IMR-90 (cell line): ENCODE data around the gene C14orf180.
"Not testable (repeated sequence)": the region's sequence is repeated elsewhere in the genome, so short reads cannot be mapped to it uniquely, and the experiment has no call there.

Source experiments
- CEBPB ChIP-seq: IDR thresholded peaks from 2 replicates; pipeline ENCODE4 v1.6.1; 2012; ENCODE audit warnings: low read depth, low read length, improper control_type of control experiment
- CHD1 ChIP-seq: IDR thresholded peaks from 2 replicates; pipeline ENCODE4 v1.6.1; 2012; ENCODE audit warnings: low read depth, low read length, improper control_type of control experiment
- CTCF ChIP-seq: conservative IDR thresholded peaks from 2 replicates; pipeline ENCODE4 v1.5.1; 2012; ENCODE audit warnings: mild to moderate bottlenecking, low read depth, low read length, improper control_type of control experiment
- FOS ChIP-seq: fragments of 150-350 bp; IDR thresholded peaks from 2 replicates; pipeline ENCODE4 v1.6.1; 2016; ENCODE audit warnings: low read depth, low read length
- MAFK ChIP-seq: IDR thresholded peaks from 2 replicates; pipeline ENCODE4 v1.6.1; 2012; ENCODE audit warnings: low read depth, low read length, improper control_type of control experiment
- MAZ ChIP-seq: IDR thresholded peaks from 2 replicates; pipeline ENCODE4 v1.6.1; 2012; ENCODE audit warnings: low read depth, mild to moderate bottlenecking, low read length, improper control_type of control experiment, moderate library complexity, borderline replicate concordance
- MXI1 ChIP-seq: IDR thresholded peaks from 2 replicates; pipeline ENCODE4 v1.6.1; 2012; ENCODE audit warnings: low read depth, mild to moderate bottlenecking, low read length, moderate library complexity, borderline replicate concordance
- NFE2L2 ChIP-seq: fragments of 150-350 bp; IDR thresholded peaks from 2 replicates; pipeline ENCODE4 v1.6.1; 2016; ENCODE audit warnings: low read depth, mild to moderate bottlenecking, low read length
- POLR2A ChIP-seq: IDR thresholded peaks from 2 replicates; pipeline ENCODE4 v1.6.1; 2012; ENCODE audit warnings: mild to moderate bottlenecking, low read depth, low read length
- RAD21 ChIP-seq: IDR thresholded peaks from 2 replicates; pipeline ENCODE4 v1.6.1; 2012; ENCODE audit warnings: low read length, improper control_type of control experiment
- RFX5 ChIP-seq: IDR thresholded peaks from 2 replicates; pipeline ENCODE4 v1.8.0; 2012; ENCODE audit warnings: low read depth, mild to moderate bottlenecking, low read length, moderate library complexity
- SMC3 ChIP-seq: fragments of 150-350 bp; IDR thresholded peaks from 2 replicates; pipeline ENCODE4 v1.6.1; 2016; ENCODE audit warnings: low read depth, mild to moderate bottlenecking, antibody characterized with exemption, low read length, moderate library complexity
- USF2 ChIP-seq: fragments of 150-350 bp; IDR thresholded peaks from 2 replicates; pipeline ENCODE4 v1.6.1; 2017; ENCODE audit warnings: mild to moderate bottlenecking, antibody characterized with exemption, low read length, low read depth
- TF ChIP-seq, protein P1 (sequence below): fragments of 150-350 bp; IDR thresholded peaks from 2 replicates; pipeline ENCODE4 v1.6.1; 2016; ENCODE audit warnings: low read depth, mild to moderate bottlenecking, low read length, moderate library complexity, borderline replicate concordance

GRCh38 chr14:104579939-104580338 is 375 bp downstream of the C14orf180 start:
- not testable (repeated sequence) for TF ChIP-seq RFX5, CTCF, POLR2A, USF2, FOS, MXI1, CEBPB, CHD1, MAZ, SMC3, RAD21, NFE2L2, MAFK
- TF ChIP-seq, protein P1, sequence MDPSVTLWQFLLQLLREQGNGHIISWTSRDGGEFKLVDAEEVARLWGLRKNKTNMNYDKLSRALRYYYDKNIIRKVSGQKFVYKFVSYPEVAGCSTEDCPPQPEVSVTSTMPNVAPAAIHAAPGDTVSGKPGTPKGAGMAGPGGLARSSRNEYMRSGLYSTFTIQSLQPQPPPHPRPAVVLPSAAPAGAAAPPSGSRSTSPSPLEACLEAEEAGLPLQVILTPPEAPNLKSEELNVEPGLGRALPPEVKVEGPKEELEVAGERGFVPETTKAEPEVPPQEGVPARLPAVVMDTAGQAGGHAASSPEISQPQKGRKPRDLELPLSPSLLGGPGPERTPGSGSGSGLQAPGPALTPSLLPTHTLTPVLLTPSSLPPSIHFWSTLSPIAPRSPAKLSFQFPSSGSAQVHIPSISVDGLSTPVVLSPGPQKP = not testable (repeated sequence)
